Ectodermal cell (in vitro differentiated cells): Measurements from ENCODE around the gene LRRC8C. TPM values are rescaled to one million over a fixed set of nuclear protein-coding genes. Genes with fewer than 3 reads are reported as not detected.
"Not testable (repeated sequence)": the region's sequence is repeated elsewhere in the genome, so short reads cannot be mapped to it uniquely, and the experiment has no call there.

Experiments
- H3K27ac ChIP-seq: 2 replicates; pipeline ENCODE4 v1.7.0; 2013; ENCODE audit warnings: mild to moderate bottlenecking, low read depth, low read length; ENCODE audit not compliant: insufficient read depth, poor library complexity, severe bottlenecking
- H3K27me3 ChIP-seq: 2 replicates; pipeline ENCODE4 v1.7.0; 2013; ENCODE audit warnings: mild to moderate bottlenecking, low read length; ENCODE audit not compliant: insufficient read depth, control insufficient read depth, poor library complexity, severe bottlenecking
- H3K36me3 ChIP-seq: one replicate; pipeline ENCODE4 v1.7.0; 2013; ENCODE audit warnings: low read length; ENCODE audit not compliant: control insufficient read depth, insufficient read depth
- H3K4me1 ChIP-seq: one replicate; pipeline ENCODE4 v1.7.0; 2013; ENCODE audit warnings: low read length; ENCODE audit not compliant: control insufficient read depth, insufficient read depth
- H3K4me3 ChIP-seq: 2 replicates; pipeline ENCODE4 v1.7.0; 2013; ENCODE audit warnings: low read depth, low read length, control low read depth; ENCODE audit not compliant: insufficient read depth
- H3K9me3 ChIP-seq: 2 replicates; pipeline ENCODE4 v1.7.0; 2013; ENCODE audit warnings: mild to moderate bottlenecking, low read length, moderate library complexity; ENCODE audit not compliant: control insufficient read depth
- WGBS, 2 experiments: methylation state at CpG; one replicate each; pipeline ENCODE4 v1.1.7; 2013; ENCODE audit warnings: missing lambda C conversion rate in 2 of 2; 5-methylcytosine and 5-hydroxymethylcytosine counted together
- polyA plus RNA-seq, 4 experiments: library from polyadenylated mRNA; stranded (reverse); fragments of 50-300 nt; gene quantifications; one replicate each; pipeline ENCODE4 v1.2.3, GENCODE V29; 2013

The LRRC8C gene
- 6.9 TPM for polyA plus RNA-seq (2013, experiment 1 of 4)
- polyA plus RNA-seq (2013, experiment 2 of 4): 10.0 TPM
- polyA plus RNA-seq (2013, experiment 3 of 4): 7.1 TPM
- polyA plus RNA-seq (2013, experiment 4 of 4): 8.1 TPM

GRCh38 chr1:89632657-89633247 is at the start of gene LRRC8C:
TSS of gene LRRC8C (plus strand) at chr1:89633120. CDS start at chr1:89686474, 53,354 bp downstream.
- peaks cover 49% of the 10 kb centered on the region for H3K27me3 ChIP-seq
- H3K27ac ChIP-seq: peak within 1 kb of the TSS; percentile 75
- H3K36me3 ChIP-seq: no peaks in the 10 kb centered on the region
- no peaks in the 10 kb centered on the region for H3K9me3 ChIP-seq
- H3K4me3 ChIP-seq: peak within 1 kb of the TSS; percentile 67
- 0% methylated on average over 76 of the region's 76 CpGs for WGBS, 2 experiments
- peaks cover 16% of the 10 kb centered on the region for H3K4me1 ChIP-seq

- H3K4me3 ChIP-seq: no peak overlapping the region
- H3K36me3 ChIP-seq: peaks cover 10% of the 10 kb centered on the region
- 97 to 98% methylated on average over 2 of the region's 2 CpGs for WGBS, 2 experiments
- H3K4me1 ChIP-seq: peaks cover 5% of the 10 kb centered on the region
- H3K27me3 ChIP-seq: no peaks in the 10 kb centered on the region
- H3K27ac ChIP-seq: no peak overlapping the region
- H3K9me3 ChIP-seq: no peaks in the 10 kb centered on the region
Observed at GRCh38 chr1:89584211-89584610, 48.7 kb upstream of the LRRC8C start.

- Histone ChIP-seq H3K4me1 (peaks cover 5% of the 10 kb centered on the region), H3K27ac (no peak overlapping the region), H3K9me3 (no peaks in the 10 kb centered on the region), H3K36me3 (peaks cover 10% of the 10 kb centered on the region), H3K27me3 (no peaks in the 10 kb centered on the region), H3K4me3 (no peak overlapping the region)
- 92 to 94% methylated on average over 3 of the region's 3 CpGs for WGBS, 2 experiments
Observed at GRCh38 chr1:89584781-89585180, 48.1 kb upstream of the LRRC8C start.

GRCh38 chr1:89587729-89588161 is 45.2 kb upstream of the LRRC8C start:
- Histone ChIP-seq H3K36me3 (peaks cover 6% of the 10 kb centered on the region), H3K4me1 (peaks cover 5% of the 10 kb centered on the region), H3K9me3 (no peaks in the 10 kb centered on the region), H3K27ac (peak overlapping the region; percentile 12), H3K27me3 (no peaks in the 10 kb centered on the region), H3K4me3 (no peak overlapping the region)
- WGBS, 2 experiments: 81 to 87% methylated on average over 4 of the region's 4 CpGs

GRCh38 chr1:89588480-89588879 is 44.4 kb upstream of the LRRC8C start:
- WGBS, 2 experiments: 100% methylated on average over 1 of the region's 1 CpG; no CpG with 5 or more reads in 1 of the 2 experiments
- no peak overlapping the region for H3K27ac ChIP-seq
- no peaks in the 10 kb centered on the region for H3K36me3 ChIP-seq
- no peaks in the 10 kb centered on the region for H3K9me3 ChIP-seq
- H3K4me1 ChIP-seq: peaks cover 5% of the 10 kb centered on the region
- H3K4me3 ChIP-seq: no peak overlapping the region
- no peaks in the 10 kb centered on the region for H3K27me3 ChIP-seq

GRCh38 chr1:89589515-89589914 is 43.4 kb upstream of the LRRC8C start:
- Histone ChIP-seq H3K9me3 (no peaks in the 10 kb centered on the region), H3K27ac (no peak overlapping the region), H3K36me3 (no peaks in the 10 kb centered on the region), H3K4me1 (peaks cover 5% of the 10 kb centered on the region), H3K27me3 (no peaks in the 10 kb centered on the region), H3K4me3 (no peak overlapping the region)
- WGBS, 2 experiments: 94% methylated on average over 1 of the region's 1 CpG

- H3K27me3 ChIP-seq: no peaks in the 10 kb centered on the region
- no peak overlapping the region for H3K4me3 ChIP-seq
- no peaks in the 10 kb centered on the region for H3K36me3 ChIP-seq
- H3K27ac ChIP-seq: peak overlapping the region; percentile 31
- no peaks in the 10 kb centered on the region for H3K9me3 ChIP-seq
- peaks cover 5% of the 10 kb centered on the region for H3K4me1 ChIP-seq
- 80 to 81% methylated on average over 6 of the region's 6 CpGs for WGBS, 2 experiments
Observed at GRCh38 chr1:89590341-89591080, 42.4 kb upstream of the LRRC8C start.

GRCh38 chr1:89592861-89593302 is 40.0 kb upstream of the LRRC8C start:
- H3K36me3 ChIP-seq, H3K27me3 ChIP-seq, H3K4me3 ChIP-seq, H3K27ac ChIP-seq, H3K4me1 ChIP-seq, H3K9me3 ChIP-seq: not testable (repeated sequence)
- WGBS, 2 experiments: 89 to 95% methylated on average over 13 of the region's 13 CpGs

- Histone ChIP-seq H3K27ac (no peak overlapping the region), H3K9me3 (no peaks in the 10 kb centered on the region), H3K27me3 (no peaks in the 10 kb centered on the region), H3K36me3 (no peaks in the 10 kb centered on the region), H3K4me3 (no peak overlapping the region), H3K4me1 (no peaks in the 10 kb centered on the region)
- WGBS, 2 experiments: 88 to 91% methylated on average over 1 to 4 of the region's 4 CpGs
Observed at GRCh38 chr1:89594096-89594740, 38.7 kb upstream of the LRRC8C start.

GRCh38 chr1:89596698-89597097 is 36.2 kb upstream of the LRRC8C start:
- H3K27me3 ChIP-seq: no peaks in the 10 kb centered on the region
- 75 to 95% methylated on average over 1 to 2 of the region's 2 CpGs for WGBS, 2 experiments

More at GRCh38 chr1:89596698-89597097, 36.2 kb upstream of the LRRC8C start:
- Histone ChIP-seq H3K9me3 (no peaks in the 10 kb centered on the region), H3K4me1 (no peaks in the 10 kb centered on the region), H3K36me3 (no peaks in the 10 kb centered on the region), H3K4me3 (no peak overlapping the region), H3K27ac (no peak overlapping the region)
